SK-N-SH (cell line): ENCODE measurements around the gene LTBR. TPM values are rescaled to one million over a fixed set of nuclear protein-coding genes. Genes with fewer than 3 reads are reported as not detected.
A peak's percentile ranks its signal among the peaks of the same experiment; 100 is the strongest.

Experiments used
- CTCF ChIA-PET: fragments of 300-600, 350-600 bp; formaldehyde crosslinking; extraction: SDS; loops from one replicate; lab custom pipeline; 2021; lab: Yijun Ruan, JAX
- POLR2A ChIA-PET: fragments of 350-600 bp; sonication (Branson Sonifier 250); formaldehyde crosslinking; extraction: SDS; loops from one replicate; lab custom pipeline; 2020; ENCODE audit warnings: antibody characterized with exemption, inconsistent platforms; lab: Yijun Ruan, JAX
- DNase-seq: peaks from one replicate; pipeline ENCODE4 v3.0.0; 2012
- H2AFZ ChIP-seq: fragments of 200-600 bp; sonication (generic); 2 replicates; pipeline ENCODE4 v1.8.1; 2016; ENCODE audit warnings: antibody characterized with exemption, mild to moderate bottlenecking, low read depth
- H3F3A ChIP-seq: fragments of 200-600 bp; sonication (generic); replicated peaks from 2 replicates; pipeline ENCODE3; 2016; ENCODE audit warnings: antibody characterized with exemption, mild to moderate bottlenecking; ENCODE audit not compliant: insufficient read depth
- H3K27ac ChIP-seq, 2 experiments: fragments of 200-500 bp in 1 of 2; fragments of 200-600 bp in 1 of 2; sonication (Bioruptor generic) in 1 of 2; sonication (generic), shearing (Covaris generic) in 1 of 2; 2 replicates each; pipeline versions ENCODE4 v1.5.1 to v1.6.1; 2014 to 2016; ENCODE audit warnings: low read depth in 2 of 2, inconsistent platforms in 1 of 2, low read length in 1 of 2, mild to moderate bottlenecking in 1 of 2, mixed read lengths in 1 of 2
- H3K27me3 ChIP-seq: fragments of 200-600 bp; sonication (generic), shearing (Covaris generic); 2 replicates; pipeline ENCODE4 v1.6.1; 2016; ENCODE audit warnings: mixed run types; ENCODE audit not compliant: insufficient read depth
- H3K36me3 ChIP-seq, 2 experiments: fragments of 200-500 bp in 1 of 2; fragments of 200-600 bp in 1 of 2; sonication (Bioruptor generic) in 1 of 2; sonication (generic) in 1 of 2; replicated peaks in 1 of 2; 2 replicates each; pipeline versions ENCODE3 to v1.5.1; 2014 to 2016; ENCODE audit warnings: low read length in 1 of 2, mild to moderate bottlenecking in 1 of 2; ENCODE audit not compliant: insufficient read depth in 2 of 2, control insufficient read depth in 1 of 2
- H3K4me1 ChIP-seq, 2 experiments: fragments of 200-500 bp in 1 of 2; fragments of 200-600 bp in 1 of 2; sonication (Bioruptor generic) in 1 of 2; sonication (generic), shearing (Covaris generic) in 1 of 2; 2 replicates each; pipeline versions ENCODE4 v1.5.1 to v1.6.1; 2014 to 2016; ENCODE audit warnings: low read depth in 1 of 2, low read length in 1 of 2, mixed run types in 1 of 2; ENCODE audit not compliant: insufficient read depth in 2 of 2, control insufficient read depth in 1 of 2
- H3K4me2 ChIP-seq: fragments of 200-600 bp; sonication (generic), shearing (Covaris generic); 2 replicates; pipeline ENCODE4 v1.6.1; 2017; ENCODE audit warnings: mixed run types
- H3K4me3 ChIP-seq, 2 experiments: fragments of 200-500 bp in 1 of 2; fragments of 200-600 bp in 1 of 2; sonication (Bioruptor generic) in 1 of 2; sonication (generic), shearing (Covaris generic) in 1 of 2; 2 replicates each; pipeline versions ENCODE4 v1.5.1 to v1.8.1; 2014 to 2016; ENCODE audit warnings: low read depth in 2 of 2, inconsistent platforms in 1 of 2, low read length in 1 of 2, mild to moderate bottlenecking in 1 of 2, mixed read lengths in 1 of 2, moderate library complexity in 1 of 2
- H3K79me2 ChIP-seq: fragments of 200-600 bp; sonication (generic); 2 replicates; pipeline ENCODE4 v1.8.1; 2017; ENCODE audit warnings: mild to moderate bottlenecking; ENCODE audit not compliant: insufficient read depth
- H3K9ac ChIP-seq: fragments of 200-600 bp; sonication (generic); 2 replicates; pipeline ENCODE4 v1.6.1; 2017; ENCODE audit warnings: mixed run types
- H3K9me2 ChIP-seq: fragments of 200-600 bp; sonication (generic); 2 replicates; pipeline ENCODE4 v1.6.1; 2017; ENCODE audit warnings: mixed run types
- H3K9me3 ChIP-seq: fragments of 200-600 bp; sonication (generic); 2 replicates; pipeline ENCODE4 v1.6.1; 2017; ENCODE audit warnings: mixed run types, mild to moderate bottlenecking, moderate library complexity
- H4K20me1 ChIP-seq: fragments of 200-600 bp; sonication (generic); 2 replicates; pipeline ENCODE4 v1.6.1; 2017; ENCODE audit warnings: mild to moderate bottlenecking, mixed run types; ENCODE audit not compliant: insufficient read depth
- CHD2 ChIP-seq: fragments of 150-350 bp; IDR thresholded peaks from 2 replicates; pipeline ENCODE4 v1.6.1; 2018; ENCODE audit warnings: low read length; ENCODE audit not compliant: partially characterized antibody
- ELF1 ChIP-seq: IDR thresholded peaks from 2 replicates; pipeline ENCODE4 v1.4.0; 2012
- EP300 ChIP-seq, 2 experiments: IDR thresholded peaks; 2 replicates each; pipeline versions ENCODE4 v1.4.0 to v1.6.1; 2012; ENCODE audit warnings: borderline replicate concordance in 1 of 2, low read depth in 1 of 2, low read length in 1 of 2
- FOXM1 ChIP-seq: IDR thresholded peaks from 2 replicates; pipeline ENCODE4 v1.4.0; 2012; ENCODE audit warnings: low read depth, mild to moderate bottlenecking
- GATA2 ChIP-seq: sonication (generic); formaldehyde crosslinking; IDR thresholded peaks from 2 replicates; pipeline ENCODE4 v1.5.0; 2020; ENCODE audit warnings: mild to moderate bottlenecking, missing genetic modification reagents
- MXI1 ChIP-seq: IDR thresholded peaks from 2 replicates; pipeline ENCODE4 v1.6.1; 2012; ENCODE audit warnings: mild to moderate bottlenecking, low read depth, low read length, improper control_type of control experiment
- NFIC ChIP-seq: IDR thresholded peaks from 2 replicates; pipeline ENCODE4 v1.4.0; 2012; ENCODE audit warnings: borderline replicate concordance
- PBX3 ChIP-seq: IDR thresholded peaks from 2 replicates; pipeline ENCODE4; 2012
- RAD21 ChIP-seq: IDR thresholded peaks from 2 replicates; pipeline ENCODE4 v1.6.1; 2012; ENCODE audit warnings: mild to moderate bottlenecking, low read length
- RCOR1 ChIP-seq: fragments of 150-350 bp; IDR thresholded peaks from 2 replicates; pipeline ENCODE4 v1.6.1; 2017; ENCODE audit warnings: antibody characterized with exemption, low read length
- RXRA ChIP-seq: IDR thresholded peaks from 2 replicates; pipeline ENCODE4 v1.4.0; 2012; ENCODE audit warnings: low read depth, mild to moderate bottlenecking, borderline replicate concordance
- SMC3 ChIP-seq: IDR thresholded peaks from 2 replicates; pipeline ENCODE4 v1.6.1; 2012; ENCODE audit warnings: low read depth, low read length, improper control_type of control experiment
- ZBTB33 ChIP-seq: IDR thresholded peaks from 2 replicates; pipeline ENCODE4 v1.4.0; 2012; ENCODE audit warnings: low read depth, borderline replicate concordance
- WGBS: methylation state at CpG from one replicate; pipeline ENCODE4 v1.1.6; 2017; ENCODE audit warnings: low lambda C conversion rate; 5-methylcytosine and 5-hydroxymethylcytosine counted together
- polyA plus RNA-seq, 3 experiments: library from polyadenylated mRNA; depleted of rRNA; stranded (reverse); fragments of >200 nt; gene quantifications; 2 replicates each; pipeline ENCODE4 v1.2.3, GENCODE V29; 2012
- TF ChIP-seq, protein P1 (sequence below): IDR thresholded peaks from 2 replicates; pipeline ENCODE4 v1.4.0; 2012; ENCODE audit warnings: low read depth, borderline replicate concordance

The LTBR gene
- polyA plus RNA-seq, 1 of the 3 experiments (the other 2 are of a cell fraction), result 0.12 TPM

DNA sequence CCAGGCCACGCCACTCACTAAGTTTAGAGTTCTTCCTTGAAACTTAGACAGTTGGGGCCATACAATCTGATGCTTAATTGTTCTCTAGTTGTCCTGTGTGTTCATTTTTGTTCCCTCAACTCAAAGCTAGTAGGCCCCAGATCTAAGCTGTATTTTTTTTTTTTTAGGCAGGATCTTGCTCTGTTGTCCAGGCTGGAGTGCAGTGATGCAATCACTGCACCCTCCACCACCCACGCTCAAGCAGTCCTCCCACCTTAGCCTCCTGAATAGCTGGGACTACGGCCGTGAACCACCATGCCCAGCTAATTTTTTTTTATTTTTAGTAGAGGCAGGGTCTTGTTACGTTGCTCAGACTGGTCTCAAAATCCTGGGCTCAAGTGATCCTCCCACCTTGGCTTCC, 49.6 kb upstream of the LTBR start (continued):
- no peak for TF ChIP-seq RCOR1
- TF ChIP-seq EP300 (IDR thresholded peaks at IDR 0.05; ENCODE audit: borderline replicate concordance in 1 of 2, low read depth in 1 of 2, low read length in 1 of 2), result no peak
- TF ChIP-seq, protein P1, sequence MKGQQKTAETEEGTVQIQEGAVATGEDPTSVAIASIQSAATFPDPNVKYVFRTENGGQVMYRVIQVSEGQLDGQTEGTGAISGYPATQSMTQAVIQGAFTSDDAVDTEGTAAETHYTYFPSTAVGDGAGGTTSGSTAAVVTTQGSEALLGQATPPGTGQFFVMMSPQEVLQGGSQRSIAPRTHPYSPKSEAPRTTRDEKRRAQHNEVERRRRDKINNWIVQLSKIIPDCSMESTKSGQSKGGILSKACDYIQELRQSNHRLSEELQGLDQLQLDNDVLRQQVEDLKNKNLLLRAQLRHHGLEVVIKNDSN, result no peak
- TF ChIP-seq MXI1, result no peak
- TF ChIP-seq FOXM1, result no peak
- no peak for TF ChIP-seq GATA2 (CRISPR knock-in tag)
- TF ChIP-seq SMC3, result no peak
- TF ChIP-seq PBX3, result no peak
- TF ChIP-seq ELF1, result no peak
- no peak for TF ChIP-seq RAD21
- TF ChIP-seq NFIC, result no peak

GRCh38 chr12:6334940-6335450, 49.0 kb upstream of the LTBR start:
- H4K20me1 ChIP-seq, result peaks cover 12% of the 10 kb centered on the region; the same call in 1 of the 2 replicates
- H3K27ac ChIP-seq, result peak overlapping the region; percentile 96 to 100
- ChIA-PET POLR2A (no interaction called here), CTCF (interaction anchor here (0.8 to 2.5 kb wide), 7 partner anchors 49 to 885 kb away, joined by 3 to 10 read pairs (median 3); no protein-coding TSS in a partner anchor)
- no peak for TF ChIP-seq RXRA
- TF ChIP-seq ZBTB33, result no peak
- no peak for TF ChIP-seq CHD2
- TF ChIP-seq GATA2 (CRISPR knock-in tag), result no peak
- TF ChIP-seq, protein P1, result no peak
- DNase-seq, result no peak
- H3K79me2 ChIP-seq, result peaks cover 77% of the 10 kb centered on the region
- peaks cover 65% of the 10 kb centered on the region for H3F3A ChIP-seq
- WGBS, result 74% methylated on average over 13 of the region's 13 CpGs
- H3K9me2 ChIP-seq, result no peaks in the 10 kb centered on the region
- peaks cover 42 to 71% of the 10 kb centered on the region in 2 experiments for H3K4me1 ChIP-seq
- H2AFZ ChIP-seq, result no peak overlapping the region
- peak overlapping the region; percentile 88 for H3K4me2 ChIP-seq
- H3K4me3 ChIP-seq, result 0 out of 4 replicates have a peak overlapping the region, but pooled peaks of 1 of the 2 experiments have one; percentile 33
- H3K27me3 ChIP-seq, result no peaks in the 10 kb centered on the region
- H3K36me3 ChIP-seq, result peaks cover 33 to 36% of the 10 kb centered on the region in 2 experiments
- no peaks in the 10 kb centered on the region for H3K9me3 ChIP-seq
- peak overlapping the region; percentile 83 for H3K9ac ChIP-seq
